HepG2 (cell line): ENCODE results near the gene CDCA4.

Experiments used
- CREB1 ChIP-seq, 2 experiments: fragments of 450-650 bp in 1 of 2; IDR thresholded peaks; 2 replicates each; pipeline ENCODE4 v1.6.1; 2016 to 2017; ENCODE audit warnings: control low read depth in 1 of 2, mild to moderate bottlenecking in 1 of 2, missing compliant biosample characterization in 1 of 2, missing genetic modification characterization in 1 of 2
- CTCF ChIP-seq: sonication (generic); formaldehyde crosslinking; IDR thresholded peaks from 2 replicates; pipeline ENCODE4 v1.5.0; 2020; ENCODE audit warnings: mild to moderate bottlenecking, missing genetic modification reagents, moderate library complexity
- ELF4 ChIP-seq: sonication (generic); formaldehyde crosslinking; IDR thresholded peaks from 2 replicates; pipeline ENCODE4 v1.5.0; 2020; ENCODE audit warnings: missing genetic modification reagents, mild to moderate bottlenecking, moderate library complexity, borderline replicate concordance
- ESRRA ChIP-seq: sonication (generic); formaldehyde crosslinking; IDR thresholded peaks from 2 replicates; pipeline ENCODE4 v1.5.1; 2020; ENCODE audit warnings: mild to moderate bottlenecking, low read depth, missing genetic modification reagents
- JUN ChIP-seq: sonication (generic); formaldehyde crosslinking; IDR thresholded peaks from 2 replicates; pipeline ENCODE4 v1.4.0; 2020; ENCODE audit warnings: mild to moderate bottlenecking, missing genetic modification reagents
- POLR2A ChIP-seq, 2 experiments: IDR thresholded peaks; 2 replicates each; pipeline ENCODE4 v1.6.1; 2011; ENCODE audit warnings: low read depth in 2 of 2, low read length in 2 of 2, mild to moderate bottlenecking in 1 of 2, moderate library complexity in 1 of 2; ENCODE audit not compliant: insufficient read depth in 1 of 2
- USF2 ChIP-seq, 2 experiments: sonication (generic) in 1 of 2; formaldehyde crosslinking in 1 of 2; IDR thresholded peaks; 2 replicates each; pipeline versions ENCODE4 v1.5.1 to v1.6.1; 2011 to 2020; ENCODE audit warnings: borderline replicate concordance in 1 of 2, low read depth in 1 of 2, low read length in 1 of 2, mild to moderate bottlenecking in 1 of 2, missing genetic modification reagents in 1 of 2, moderate library complexity in 1 of 2
- ZNF7 ChIP-seq: IDR thresholded peaks from 2 replicates; pipeline ENCODE4 v1.6.1; 2016; ENCODE audit warnings: missing biosample characterization, missing genetic modification reagents

DNA sequence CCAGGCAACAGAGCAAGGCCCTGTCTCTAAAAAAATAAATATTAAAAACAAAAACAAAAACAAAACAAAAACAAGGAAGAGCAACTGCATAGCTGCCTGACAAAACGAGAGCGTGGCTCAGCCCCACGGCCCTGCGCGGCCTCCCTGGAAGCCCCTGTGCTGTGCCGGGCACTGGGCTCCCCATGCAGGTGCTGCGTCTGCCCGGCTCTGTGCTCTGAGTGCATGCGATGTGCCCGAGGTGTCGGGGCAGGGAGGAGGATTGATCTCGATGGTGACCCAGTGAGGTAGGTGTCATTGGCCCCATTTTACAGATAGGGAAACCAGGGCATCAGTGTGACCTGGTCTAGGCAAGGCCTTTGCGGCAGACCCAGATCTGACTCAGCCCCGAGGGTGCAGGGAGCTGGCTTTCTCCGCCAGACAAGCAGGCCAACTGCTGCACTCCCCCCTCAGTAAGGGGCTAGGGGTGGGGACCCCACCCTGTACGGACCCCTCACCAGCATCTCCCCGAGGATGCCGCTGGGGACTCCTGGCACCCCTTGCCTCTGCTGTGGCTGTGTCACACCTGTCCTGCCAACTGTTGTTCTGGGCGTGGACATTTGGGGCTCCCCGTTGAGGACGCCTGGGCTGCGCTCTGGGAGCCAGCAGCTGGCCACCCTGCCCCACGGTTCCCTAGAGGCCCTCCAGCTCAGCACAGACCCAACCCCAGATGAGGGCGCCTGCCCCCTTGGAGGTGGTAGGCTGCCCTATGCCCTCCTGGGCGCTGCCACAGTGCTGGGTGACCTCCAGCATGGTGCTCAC, 29.1 kb upstream of the CDCA4 start:
- TF ChIP-seq ESRRA (CRISPR knock-in tag), result no peak
- TF ChIP-seq POLR2A (IDR thresholded peaks at IDR 0.05; ENCODE audit: insufficient read depth in 1 of 2, low read depth in 2 of 2, low read length in 2 of 2), result no peak
- TF ChIP-seq CTCF (CRISPR knock-in tag), result no peak
- no peak for TF ChIP-seq USF2 (IDR thresholded peaks at IDR 0.05; ENCODE audit: low read depth, low read length)
- TF ChIP-seq USF2 (CRISPR knock-in tag; IDR thresholded peaks at IDR 0.05; ENCODE audit: borderline replicate concordance), result no peak
- no peak for TF ChIP-seq ELF4
- TF ChIP-seq JUN, result no peak
- TF ChIP-seq CREB1 (IDR thresholded peaks at IDR 0.05), result no peak
- TF ChIP-seq CREB1 (CRISPR knock-in tag; IDR thresholded peaks at IDR 0.05), result no peak
- TF ChIP-seq ZNF7 (CRISPR knock-in tag), result no peak
